ENCODE results near the gene ADAMTS12. TPM values are rescaled to one million over a fixed set of nuclear protein-coding genes. Genes with fewer than 3 reads are reported as not detected.

Gene ADAMTS12
- total RNA-seq, 1 experiment from 2014 or later = 6.2 TPM

- WGBS (ENCODE audit: extremely low coverage, insufficient read length, low lambda C conversion rate) = no CpG with 5 or more reads among the region's 3 CpGs
- Histone ChIP-seq H3K14ac (ENCODE audit: insufficient read depth, low read length) (no peak overlapping the region), H3K79me1 (ENCODE audit: insufficient read depth, low read depth, low read length, poor library complexity, severe bottlenecking) (no peaks in the 10 kb centered on the region), H2BK5ac (ENCODE audit: insufficient read length, low read length) (no peak overlapping the region), H3K4me1 (ENCODE audit: insufficient read depth, low read length) (no peaks in the 10 kb centered on the region), H4K20me1 (ENCODE audit: control insufficient read depth, insufficient read depth, insufficient read length) (no peaks in the 10 kb centered on the region), H3K27ac (ENCODE audit: insufficient read length, low read depth, low read length) (no peak overlapping the region), H3K4ac (ENCODE audit: low read depth, low read length) (no peak overlapping the region), H2BK20ac (ENCODE audit: low read depth, low read length, poor library complexity, severe bottlenecking) (no peak overlapping the region), H3K27me3 (ENCODE audit: insufficient read depth, low read length) (no peaks in the 10 kb centered on the region), H3K79me2 (ENCODE audit: insufficient read depth, low read length) (no peaks in the 10 kb centered on the region), H3K23ac (ENCODE audit: insufficient read length, low read depth, low read length) (no peak overlapping the region), H4K91ac (ENCODE audit: insufficient read length, low read depth, low read length) (no peak overlapping the region), H4K8ac (replicated peaks; ENCODE audit: insufficient read length, low read depth, low read length) (no peak overlapping the region), H3T11ph (ENCODE audit: low read length) (no peak overlapping the region), H2BK120ac (ENCODE audit: low read depth, low read length, poor library complexity, severe bottlenecking) (no peak overlapping the region), H4K5ac (ENCODE audit: insufficient read length, low read depth, low read length) (no peak overlapping the region), H3K18ac (ENCODE audit: insufficient read length, low read depth, low read length) (no peak overlapping the region), H3K23me2 (ENCODE audit: insufficient read length, low read depth, low read length, poor library complexity, severe bottlenecking) (no peaks in the 10 kb centered on the region), H3K9me3 (ENCODE audit: control insufficient read depth, low read depth, low read length) (no peaks in the 10 kb centered on the region), H2BK15ac (ENCODE audit: low read depth, low read length) (no peak overlapping the region), H3K56ac (ENCODE audit: insufficient read length, low read depth, low read length) (no peak overlapping the region), H3K9ac (ENCODE audit: extremely low read depth, insufficient read length, low read length) (no peak overlapping the region), H2BK12ac (ENCODE audit: insufficient read length, low read depth, low read length) (no peak overlapping the region), H2AFZ (ENCODE audit: low read length) (no peak overlapping the region), H3K4me2 (ENCODE audit: insufficient read depth, insufficient read length, low read length) (no peak overlapping the region), H2AK5ac (ENCODE audit: insufficient read length, low read length) (no peak overlapping the region)
- no peak for DNase-seq
- Mint-ChIP-seq H3K27me3 (ENCODE audit: low read depth) (peaks cover 2% of the 10 kb centered on the region; the same call in 1 of the 2 replicates), H3K4me3 (no peak overlapping the region), H3K36me3 (ENCODE audit: insufficient read depth in 1 of 3, low read depth in 3 of 3) (peaks cover 0 to 1% (median 0%) of the 10 kb centered on the region in 3 experiments; a peak in 1 of 7 replicates), H3K27ac (peak overlapping the region in 1 of 3 experiments; percentile 11; a peak in 1 of 7 replicates), H3K9me3 (peaks cover 0 to 2% of the 10 kb centered on the region in 2 experiments; a peak in 1 of 5 replicates), H3K4me1 (0 out of 4 replicates have a peak, but pooled peaks cover 0 to 2% of the 10 kb centered on the region in 2 experiments)
- no peak for TF ChIP-seq CTCF (conservative IDR thresholded peaks at IDR 0.05)
These were observed 382.8 kb downstream of the ADAMTS12 start for GRCh38 chr5:33509036-33509435.

All from H9 (cell line).